DOHH2 (cell line): ENCODE data around the gene BMP6.

Source experiments
- EZH2phosphoT487 ChIP-seq: fragments of 200-600 bp; sonication (generic); IDR thresholded peaks from 2 replicates; pipeline ENCODE4 v1.6.1; 2017; ENCODE audit warnings: borderline replicate concordance, mild to moderate bottlenecking, antibody characterized with exemption, low read length, moderate library complexity, mixed read lengths
- TF ChIP-seq, protein P1 (sequence below): fragments of 200-600 bp; sonication (generic); IDR thresholded peaks from one replicate; pipeline ENCODE4 v1.5.1; 2014; ENCODE audit warnings: antibody characterized with exemption, mild to moderate bottlenecking, low read depth, low read length; ENCODE audit not compliant: poor library complexity, severe bottlenecking

DNA sequence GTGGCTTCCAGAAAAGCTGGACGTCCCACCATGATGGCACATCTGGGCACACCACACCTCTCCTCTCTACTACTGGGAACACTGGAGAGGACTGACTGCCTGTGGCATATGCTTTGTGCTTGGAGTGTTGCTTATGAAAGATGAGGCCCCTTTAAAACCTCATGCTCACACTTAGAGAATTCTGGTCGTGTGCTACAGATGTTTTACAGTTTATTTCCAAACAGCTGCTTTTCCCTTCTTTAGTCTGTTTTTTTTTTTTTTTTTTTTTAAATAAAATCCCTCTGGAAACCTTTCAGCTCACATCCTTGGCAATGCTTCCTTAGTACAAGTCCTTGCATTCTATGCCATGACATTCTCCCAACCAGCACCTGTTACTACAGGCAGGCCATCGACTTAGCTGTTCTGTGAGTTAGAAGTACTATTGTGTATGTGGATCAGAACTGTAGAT is 60.3 kb downstream of the BMP6 start:
- TF ChIP-seq, protein P1, sequence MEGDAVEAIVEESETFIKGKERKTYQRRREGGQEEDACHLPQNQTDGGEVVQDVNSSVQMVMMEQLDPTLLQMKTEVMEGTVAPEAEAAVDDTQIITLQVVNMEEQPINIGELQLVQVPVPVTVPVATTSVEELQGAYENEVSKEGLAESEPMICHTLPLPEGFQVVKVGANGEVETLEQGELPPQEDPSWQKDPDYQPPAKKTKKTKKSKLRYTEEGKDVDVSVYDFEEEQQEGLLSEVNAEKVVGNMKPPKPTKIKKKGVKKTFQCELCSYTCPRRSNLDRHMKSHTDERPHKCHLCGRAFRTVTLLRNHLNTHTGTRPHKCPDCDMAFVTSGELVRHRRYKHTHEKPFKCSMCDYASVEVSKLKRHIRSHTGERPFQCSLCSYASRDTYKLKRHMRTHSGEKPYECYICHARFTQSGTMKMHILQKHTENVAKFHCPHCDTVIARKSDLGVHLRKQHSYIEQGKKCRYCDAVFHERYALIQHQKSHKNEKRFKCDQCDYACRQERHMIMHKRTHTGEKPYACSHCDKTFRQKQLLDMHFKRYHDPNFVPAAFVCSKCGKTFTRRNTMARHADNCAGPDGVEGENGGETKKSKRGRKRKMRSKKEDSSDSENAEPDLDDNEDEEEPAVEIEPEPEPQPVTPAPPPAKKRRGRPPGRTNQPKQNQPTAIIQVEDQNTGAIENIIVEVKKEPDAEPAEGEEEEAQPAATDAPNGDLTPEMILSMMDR: no peak
- no peak for TF ChIP-seq EZH2phosphoT487
